Hepatocyte (in vitro differentiated cells): ENCODE results near the gene SH3PXD2A.

ENCODE experiments used
- EZH2 ChIP-seq: fragments of 200-600 bp; sonication (generic); IDR thresholded peaks from 2 replicates; pipeline ENCODE4 v1.6.1; 2016; ENCODE audit warnings: antibody characterized with exemption, mild to moderate bottlenecking, borderline replicate concordance
- TF ChIP-seq, protein P1 (sequence below): fragments of 200-600 bp; sonication (generic); IDR thresholded peaks from 2 replicates; pipeline ENCODE4 v1.5.1; 2016; ENCODE audit warnings: antibody characterized with exemption, mild to moderate bottlenecking; ENCODE audit not compliant: poor library complexity

DNA sequence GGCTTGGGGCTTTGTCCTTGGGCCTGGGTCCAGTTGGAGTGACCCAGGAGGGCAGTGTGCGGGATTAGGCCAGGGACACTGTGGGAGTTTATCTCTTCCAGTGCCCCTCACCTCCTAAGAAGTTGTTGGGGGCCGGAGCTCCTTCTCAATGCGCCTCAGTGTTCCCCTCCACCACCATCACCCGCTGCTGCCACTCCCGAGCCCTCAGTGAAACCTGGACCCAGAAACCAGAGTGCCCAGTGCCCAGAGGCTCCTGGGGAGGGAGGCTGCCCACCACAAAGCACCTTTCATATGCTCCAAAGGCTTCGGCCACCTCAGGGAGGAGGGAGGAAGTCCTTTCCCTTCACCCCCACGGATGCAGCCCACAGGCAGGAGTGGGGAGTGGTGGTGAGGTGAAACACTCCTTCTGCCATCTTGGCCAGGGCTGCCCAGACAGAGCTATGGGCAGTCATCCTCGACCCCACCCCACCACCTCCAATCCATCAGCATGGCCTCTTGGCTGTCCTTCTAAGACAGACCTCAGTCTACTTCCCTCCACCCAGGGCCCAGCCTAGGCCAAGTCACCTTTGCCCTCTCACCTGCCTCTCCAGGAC, 99.0 kb downstream of the SH3PXD2A start:
- TF ChIP-seq, protein P1, sequence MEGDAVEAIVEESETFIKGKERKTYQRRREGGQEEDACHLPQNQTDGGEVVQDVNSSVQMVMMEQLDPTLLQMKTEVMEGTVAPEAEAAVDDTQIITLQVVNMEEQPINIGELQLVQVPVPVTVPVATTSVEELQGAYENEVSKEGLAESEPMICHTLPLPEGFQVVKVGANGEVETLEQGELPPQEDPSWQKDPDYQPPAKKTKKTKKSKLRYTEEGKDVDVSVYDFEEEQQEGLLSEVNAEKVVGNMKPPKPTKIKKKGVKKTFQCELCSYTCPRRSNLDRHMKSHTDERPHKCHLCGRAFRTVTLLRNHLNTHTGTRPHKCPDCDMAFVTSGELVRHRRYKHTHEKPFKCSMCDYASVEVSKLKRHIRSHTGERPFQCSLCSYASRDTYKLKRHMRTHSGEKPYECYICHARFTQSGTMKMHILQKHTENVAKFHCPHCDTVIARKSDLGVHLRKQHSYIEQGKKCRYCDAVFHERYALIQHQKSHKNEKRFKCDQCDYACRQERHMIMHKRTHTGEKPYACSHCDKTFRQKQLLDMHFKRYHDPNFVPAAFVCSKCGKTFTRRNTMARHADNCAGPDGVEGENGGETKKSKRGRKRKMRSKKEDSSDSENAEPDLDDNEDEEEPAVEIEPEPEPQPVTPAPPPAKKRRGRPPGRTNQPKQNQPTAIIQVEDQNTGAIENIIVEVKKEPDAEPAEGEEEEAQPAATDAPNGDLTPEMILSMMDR: no peak
- no peak for TF ChIP-seq EZH2
